Right renal pelvis (tissue), 4 donors: ENCODE results near the gene OVCA2. TPM values are rescaled to one million over a fixed set of nuclear protein-coding genes. Genes with fewer than 3 reads are reported as not detected.

Source experiments
- DNase-seq, 4 donors: peaks; one replicate each; pipeline ENCODE4 v3.0.0-alpha.2; 2013; ENCODE audit warnings: low read depth in 4 of 4, low spot score in 3 of 4, missing footprints in 1 of 4
- polyA plus RNA-seq, 4 donors: library from polyadenylated mRNA; unstranded; fragments of 120-200 nt; gene quantifications; one replicate each; pipeline ENCODE4 v1.2.1, GENCODE V29; 2013; ENCODE audit not compliant: insufficient read length in 4 of 4

OVCA2 gene
- polyA plus RNA-seq, 4 donors: 8.0 to 18.0 (median 13.7) TPM

GRCh38 chr17:2051061-2051932 lies 9.5 kb downstream of the OVCA2 start:
- DNase-seq: no peak

- no peak for DNase-seq
Observed at GRCh38 chr17:2051933-2052559, 10.2 kb downstream of the OVCA2 start.

DNA sequence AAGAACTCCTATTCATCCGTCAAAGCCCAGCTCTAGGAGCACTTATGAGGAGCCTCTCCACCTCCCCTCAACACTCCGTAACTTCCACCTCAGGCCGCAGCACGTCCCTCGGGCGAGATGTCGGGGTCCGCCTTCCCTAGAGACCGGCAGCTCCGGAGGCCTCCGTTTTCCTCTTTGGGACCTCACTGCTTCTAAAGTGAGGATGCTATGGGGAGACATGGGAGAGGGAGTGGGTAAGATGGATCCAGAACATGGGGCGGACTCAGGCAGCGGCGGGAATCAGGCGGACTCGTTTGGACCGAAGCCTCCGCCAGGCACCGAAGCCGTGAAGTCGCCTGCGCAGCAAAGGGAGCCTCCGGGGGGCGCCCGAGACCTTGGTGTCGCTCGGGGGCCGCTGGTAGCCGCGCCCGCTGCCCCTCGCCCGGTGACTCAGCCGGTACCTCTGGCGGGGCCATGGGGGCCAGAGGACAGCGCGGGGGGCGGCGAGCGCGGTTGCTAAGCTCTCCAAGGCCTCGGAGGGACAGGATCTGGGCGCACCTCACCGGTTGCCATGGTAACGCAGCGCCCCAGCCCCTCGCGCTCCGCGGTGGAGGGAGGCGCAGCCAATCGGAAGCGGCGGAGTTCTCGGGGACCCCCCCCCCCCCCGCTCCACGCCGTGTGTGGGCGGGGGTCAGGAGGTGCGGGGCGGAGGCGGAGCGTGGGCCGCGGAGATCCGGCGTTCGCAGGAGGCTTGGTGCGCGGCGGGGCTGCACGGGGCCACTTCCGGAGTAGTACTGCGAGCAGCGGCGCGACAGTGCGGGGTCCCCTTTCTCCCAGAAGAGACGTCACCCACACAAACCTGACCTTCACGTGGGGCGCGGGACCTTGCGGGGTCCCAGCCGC lies 11.8 kb downstream of the OVCA2 start:
- no peak for DNase-seq

DNA sequence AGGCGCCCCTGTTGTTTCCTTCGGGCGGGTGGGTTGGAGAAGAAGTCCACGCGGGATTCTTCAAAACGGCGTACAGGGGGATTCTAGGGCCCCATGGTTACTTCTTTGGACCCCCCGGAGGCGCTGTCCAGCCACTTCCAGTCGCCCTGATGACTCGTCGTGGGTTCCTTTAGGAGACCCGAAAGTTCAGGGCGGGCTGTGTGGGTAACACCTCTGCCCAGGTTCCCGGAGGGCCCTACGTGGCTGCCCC lies 12.4 kb downstream of the OVCA2 start:
- no peak for DNase-seq

GRCh38 chr17:2054512-2055291 lies 12.9 kb downstream of the OVCA2 start, which contains the start of gene HIC1:
Gene HIC1 (plus strand): TSS chr17:2055103. CDS start chr17:2056691, 1,588 bp downstream.
- DNase-seq: no peak

DNA sequence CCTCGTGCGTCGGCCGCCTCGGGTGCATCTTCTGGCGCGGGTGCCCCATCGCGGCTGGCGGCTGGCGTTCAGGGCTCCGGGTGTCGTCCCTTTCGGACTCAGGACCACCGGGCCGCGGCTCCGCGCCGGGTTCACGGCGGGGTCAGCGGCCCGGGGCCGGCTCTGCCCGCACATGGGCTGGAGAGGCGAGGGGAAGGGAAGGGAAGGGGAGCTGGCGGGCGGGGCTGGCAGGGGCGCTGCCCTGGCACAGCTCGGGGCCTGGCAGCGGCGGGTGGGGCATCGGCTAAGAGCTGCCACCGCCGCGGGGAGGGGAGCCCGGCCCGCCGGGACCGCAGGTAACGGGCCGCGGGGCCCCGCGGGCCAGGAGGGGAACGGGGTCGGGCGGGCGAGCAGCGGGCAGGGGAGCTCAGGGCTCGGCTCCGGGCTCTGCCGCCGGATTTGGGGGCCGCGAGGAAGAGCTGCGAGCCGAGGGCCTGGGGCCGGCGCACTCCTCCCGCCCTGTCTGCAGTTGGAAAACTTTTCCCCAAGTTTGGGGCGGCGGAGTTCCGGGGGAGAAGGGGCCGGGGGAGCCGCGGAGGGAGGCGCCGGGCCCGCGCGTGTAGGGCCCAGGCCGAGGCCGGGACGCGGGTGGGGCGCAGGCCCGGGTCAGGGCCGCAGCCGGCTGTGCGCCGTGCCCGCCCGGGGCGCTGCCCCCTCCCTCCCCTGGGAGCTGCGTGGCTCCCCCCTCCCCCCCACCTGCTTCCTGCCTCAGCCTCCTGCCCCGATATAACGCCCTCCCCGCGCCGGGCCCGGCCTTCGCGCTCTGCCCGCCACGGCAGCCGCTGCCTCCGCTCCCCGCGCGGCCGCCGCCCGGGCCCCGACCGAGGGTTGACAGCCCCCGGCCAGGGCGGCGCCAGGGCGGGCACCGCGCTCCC lies 13.7 kb downstream of the OVCA2 start:
- DNase-seq: no peak

DNA sequence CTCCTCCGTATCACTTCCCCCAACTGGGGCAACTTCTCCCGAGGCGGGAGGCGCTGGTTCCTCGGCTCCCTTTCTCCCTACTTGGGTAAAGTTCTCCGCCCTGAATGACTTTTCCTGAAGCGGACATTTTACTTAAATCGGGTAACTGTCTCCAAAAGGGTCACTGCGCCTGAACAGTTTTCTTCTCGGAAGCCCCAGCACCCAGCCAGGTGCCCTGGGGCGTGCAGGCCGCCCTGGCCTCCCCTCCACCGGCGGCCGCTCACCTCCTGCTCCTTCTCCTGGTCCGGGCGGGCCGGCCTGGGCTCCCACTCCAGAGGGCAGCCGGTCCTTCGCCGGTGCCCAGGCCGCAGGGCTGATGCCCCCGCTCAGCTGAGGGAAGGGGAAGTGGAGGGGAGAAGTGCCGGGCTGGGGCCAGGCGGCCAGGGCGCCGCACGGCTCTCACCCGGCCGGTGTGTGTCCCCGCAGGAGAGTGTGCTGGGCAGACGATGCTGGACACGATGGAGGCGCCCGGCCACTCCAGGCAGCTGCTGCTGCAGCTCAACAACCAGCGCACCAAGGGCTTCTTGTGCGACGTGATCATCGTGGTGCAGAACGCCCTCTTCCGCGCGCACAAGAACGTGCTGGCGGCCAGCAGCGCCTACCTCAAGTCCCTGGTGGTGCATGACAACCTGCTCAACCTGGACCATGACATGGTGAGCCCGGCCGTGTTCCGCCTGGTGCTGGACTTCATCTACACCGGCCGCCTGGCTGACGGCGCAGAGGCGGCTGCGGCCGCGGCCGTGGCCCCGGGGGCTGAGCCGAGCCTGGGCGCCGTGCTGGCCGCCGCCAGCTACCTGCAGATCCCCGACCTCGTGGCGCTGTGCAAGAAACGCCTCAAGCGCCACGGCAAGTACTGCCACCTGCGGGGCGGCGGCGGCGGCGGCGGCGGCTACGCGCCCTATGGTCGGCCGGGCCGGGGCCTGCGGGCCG lies 14.7 kb downstream of the OVCA2 start:
- DNase-seq: no peak

DNA sequence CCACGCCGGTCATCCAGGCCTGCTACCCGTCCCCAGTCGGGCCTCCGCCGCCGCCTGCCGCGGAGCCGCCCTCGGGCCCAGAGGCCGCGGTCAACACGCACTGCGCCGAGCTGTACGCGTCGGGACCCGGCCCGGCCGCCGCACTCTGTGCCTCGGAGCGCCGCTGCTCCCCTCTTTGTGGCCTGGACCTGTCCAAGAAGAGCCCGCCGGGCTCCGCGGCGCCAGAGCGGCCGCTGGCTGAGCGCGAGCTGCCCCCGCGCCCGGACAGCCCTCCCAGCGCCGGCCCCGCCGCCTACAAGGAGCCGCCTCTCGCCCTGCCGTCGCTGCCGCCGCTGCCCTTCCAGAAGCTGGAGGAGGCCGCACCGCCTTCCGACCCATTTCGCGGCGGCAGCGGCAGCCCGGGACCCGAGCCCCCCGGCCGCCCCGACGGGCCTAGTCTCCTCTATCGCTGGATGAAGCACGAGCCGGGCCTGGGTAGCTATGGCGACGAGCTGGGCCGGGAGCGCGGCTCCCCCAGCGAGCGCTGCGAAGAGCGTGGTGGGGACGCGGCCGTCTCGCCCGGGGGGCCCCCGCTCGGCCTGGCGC lies 15.4 kb downstream of the OVCA2 start:
- DNase-seq: no peak

DNA sequence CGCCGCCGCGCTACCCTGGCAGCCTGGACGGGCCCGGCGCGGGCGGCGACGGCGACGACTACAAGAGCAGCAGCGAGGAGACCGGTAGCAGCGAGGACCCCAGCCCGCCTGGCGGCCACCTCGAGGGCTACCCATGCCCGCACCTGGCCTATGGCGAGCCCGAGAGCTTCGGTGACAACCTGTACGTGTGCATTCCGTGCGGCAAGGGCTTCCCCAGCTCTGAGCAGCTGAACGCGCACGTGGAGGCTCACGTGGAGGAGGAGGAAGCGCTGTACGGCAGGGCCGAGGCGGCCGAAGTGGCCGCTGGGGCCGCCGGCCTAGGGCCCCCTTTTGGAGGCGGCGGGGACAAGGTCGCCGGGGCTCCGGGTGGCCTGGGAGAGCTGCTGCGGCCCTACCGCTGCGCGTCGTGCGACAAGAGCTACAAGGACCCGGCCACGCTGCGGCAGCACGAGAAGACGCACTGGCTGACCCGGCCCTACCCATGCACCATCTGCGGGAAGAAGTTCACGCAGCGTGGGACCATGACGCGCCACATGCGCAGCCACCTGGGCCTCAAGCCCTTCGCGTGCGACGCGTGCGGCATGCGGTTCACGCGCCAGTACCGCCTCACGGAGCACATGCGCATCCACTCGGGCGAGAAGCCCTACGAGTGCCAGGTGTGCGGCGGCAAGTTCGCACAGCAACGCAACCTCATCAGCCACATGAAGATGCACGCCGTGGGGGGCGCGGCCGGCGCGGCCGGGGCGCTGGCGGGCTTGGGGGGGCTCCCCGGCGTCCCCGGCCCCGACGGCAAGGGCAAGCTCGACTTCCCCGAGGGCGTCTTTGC lies 16.2 kb downstream of the OVCA2 start:
- DNase-seq: no peak

DNA sequence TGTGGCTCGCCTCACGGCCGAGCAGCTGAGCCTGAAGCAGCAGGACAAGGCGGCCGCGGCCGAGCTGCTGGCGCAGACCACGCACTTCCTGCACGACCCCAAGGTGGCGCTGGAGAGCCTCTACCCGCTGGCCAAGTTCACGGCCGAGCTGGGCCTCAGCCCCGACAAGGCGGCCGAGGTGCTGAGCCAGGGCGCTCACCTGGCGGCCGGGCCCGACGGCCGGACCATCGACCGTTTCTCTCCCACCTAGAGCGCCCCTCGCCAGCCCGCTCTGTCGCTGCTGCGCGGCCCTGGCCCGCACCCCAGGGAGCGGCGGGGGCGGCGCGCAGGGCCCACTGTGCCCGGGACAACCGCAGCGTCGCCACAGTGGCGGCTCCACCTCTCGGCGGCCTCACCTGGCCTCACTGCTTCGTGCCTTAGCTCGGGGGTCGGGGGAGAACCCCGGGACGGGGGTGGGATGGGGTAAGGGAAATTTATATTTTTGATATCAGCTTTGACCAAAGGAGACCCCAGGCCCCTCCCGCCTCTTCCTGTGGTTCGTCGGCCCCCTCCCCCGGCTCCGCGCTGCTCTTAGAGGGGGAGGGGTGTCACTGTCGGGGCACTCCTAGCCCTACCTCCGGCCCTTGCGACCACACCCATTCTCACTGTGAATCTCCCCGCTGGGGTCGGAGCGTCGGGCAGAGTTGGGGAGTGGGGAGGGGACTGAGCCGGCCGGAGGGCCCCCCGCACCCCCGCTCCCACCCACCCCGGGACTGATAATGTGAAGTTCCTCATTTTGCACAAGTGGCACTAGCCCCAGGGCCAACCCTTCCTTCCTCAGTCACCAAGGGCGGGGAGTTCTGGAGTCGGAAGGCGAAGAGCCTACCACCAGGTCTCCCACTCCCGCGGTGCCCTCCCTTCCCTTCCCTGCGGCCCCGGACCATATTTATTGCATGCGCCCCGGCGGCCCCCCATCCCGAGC lies 17.0 kb downstream of the OVCA2 start:
- DNase-seq: no peak

DNA sequence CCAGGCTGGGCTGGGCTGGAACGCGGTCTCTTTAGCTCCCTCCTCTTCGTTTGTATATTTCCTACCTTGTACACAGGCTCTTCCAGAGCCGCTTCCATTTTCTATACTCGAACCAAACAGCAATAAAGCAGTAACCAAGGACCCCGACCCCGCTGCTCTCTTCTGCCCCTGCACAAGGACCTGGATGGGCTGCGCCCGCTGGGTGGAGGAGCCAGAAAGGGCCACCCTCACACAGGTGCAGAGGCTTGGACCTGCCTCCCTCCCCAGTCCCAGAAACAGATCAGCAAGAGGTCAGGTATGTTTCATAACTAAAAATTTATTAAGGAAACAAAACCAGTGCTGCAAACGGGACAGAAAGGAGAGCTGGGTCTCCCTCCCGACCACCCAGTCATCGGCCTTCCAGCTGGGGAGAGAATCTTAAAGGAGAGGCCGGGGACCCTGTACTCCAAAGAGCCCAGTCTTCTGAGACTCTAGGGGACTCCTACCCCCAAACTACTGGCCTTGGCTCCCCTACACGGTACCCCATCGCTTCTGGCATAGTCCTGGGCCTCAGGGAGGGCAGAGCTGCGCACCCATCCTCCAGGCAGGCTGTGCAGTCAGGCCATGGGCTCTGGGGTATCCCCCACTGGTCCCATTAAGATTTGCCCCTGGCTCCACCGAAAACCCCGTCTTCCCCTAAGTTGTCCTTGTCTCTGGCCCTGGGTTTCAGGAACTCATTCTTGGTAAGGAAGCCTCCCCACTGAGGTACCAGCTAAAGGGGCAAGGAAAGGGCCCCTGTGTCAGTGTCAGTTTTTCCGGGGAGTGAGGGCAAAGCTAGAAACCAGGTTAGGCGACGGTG lies 17.9 kb downstream of the OVCA2 start:
- DNase-seq: no peak

DNA sequence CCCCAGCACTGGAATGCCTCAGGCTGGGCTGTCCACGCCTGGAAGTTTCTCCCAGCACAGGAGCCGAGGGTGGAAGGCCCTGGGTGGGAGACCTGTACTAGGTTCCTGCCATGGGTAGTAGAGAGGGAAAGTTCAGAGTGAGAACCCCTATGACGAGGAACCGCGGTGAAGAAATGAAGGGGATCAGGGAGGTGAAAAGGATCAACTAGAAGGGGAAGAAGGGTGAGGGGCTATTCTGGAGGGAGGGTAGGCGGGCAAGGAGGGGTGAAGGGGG lies 18.5 kb downstream of the OVCA2 start:
- DNase-seq: no peak

DNA sequence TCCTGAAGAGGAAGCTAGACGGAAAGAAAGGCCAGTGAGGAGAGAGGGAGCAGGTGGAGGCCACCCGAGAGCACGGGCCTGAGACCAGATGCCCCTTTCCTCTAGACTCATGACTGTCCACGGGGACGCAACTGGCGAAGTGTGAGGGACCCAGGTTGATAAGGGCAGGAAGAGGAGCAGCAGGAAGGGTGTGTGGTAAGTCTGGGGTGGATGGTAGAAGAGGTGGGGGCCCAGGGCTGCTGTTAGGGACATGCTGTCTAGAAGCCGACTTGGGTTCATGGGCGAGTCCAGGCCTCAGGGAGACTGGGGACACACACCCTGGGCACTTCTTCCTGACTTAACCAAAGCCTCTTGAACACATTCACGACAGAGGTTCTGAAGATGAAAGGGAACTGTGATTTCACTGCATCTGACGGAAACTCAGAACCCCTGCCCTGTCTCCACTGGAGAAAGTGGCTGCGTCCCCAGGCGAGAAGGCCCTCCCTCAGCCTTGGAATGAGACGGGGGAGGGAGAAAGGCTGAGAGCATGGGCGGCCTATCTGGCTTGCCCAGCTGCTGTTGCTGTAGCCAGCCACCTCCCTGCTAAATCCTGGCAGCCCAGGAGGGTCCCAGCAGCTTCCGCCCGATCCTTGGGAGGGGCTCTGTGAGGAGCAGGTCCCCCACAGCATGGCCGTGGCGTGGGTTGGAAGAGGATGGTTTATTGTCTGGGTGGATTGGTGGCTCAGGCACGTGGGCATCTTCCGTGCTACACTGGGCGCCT lies 19.0 kb downstream of the OVCA2 start:
- DNase-seq: no peak

- DNase-seq: no peak
Observed at GRCh38 chr17:2061441-2061958, 19.7 kb downstream of the OVCA2 start.
